NCI-H69 (cell line): ENCODE data around the gene FARP1.
"Not testable (repeated sequence)": the region's sequence is repeated elsewhere in the genome, so short reads cannot be mapped to it uniquely, and the experiment has no call there.

Source experiments
- DNase-seq: peaks from one replicate; lab custom pipeline; 2025; lab: John Stamatoyannopoulos, UW

FARP1 gene

GRCh38 chr13:98401934-98402333 lies 259.0 kb downstream of the FARP1 start:
- no peak for DNase-seq

- DNase-seq, result no peak
These were observed 260.2 kb downstream of the FARP1 start for GRCh38 chr13:98403076-98403475.

GRCh38 chr13:98405107-98405571 lies 262.2 kb downstream of the FARP1 start:
- DNase-seq, result peak; percentile 97

GRCh38 chr13:98405690-98406344 lies 262.9 kb downstream of the FARP1 start:
- DNase-seq, result peak; percentile 97

GRCh38 chr13:98406427-98406826 lies 263.5 kb downstream of the FARP1 start:
- peak; percentile 83 for DNase-seq

- no peak for DNase-seq
These were observed 264.1 kb downstream of the FARP1 start for GRCh38 chr13:98406971-98407370.

GRCh38 chr13:98407575-98407974 lies 264.7 kb downstream of the FARP1 start:
- DNase-seq, result no peak

GRCh38 chr13:98409281-98409680 lies 266.4 kb downstream of the FARP1 start:
- DNase-seq, result no peak

GRCh38 chr13:98410612-98411011 lies 267.7 kb downstream of the FARP1 start:
- DNase-seq, result no peak

GRCh38 chr13:98411013-98411412 lies 268.1 kb downstream of the FARP1 start:
- no peak for DNase-seq

- DNase-seq, result no peak
These were observed 268.8 kb downstream of the FARP1 start for GRCh38 chr13:98411617-98412265.

GRCh38 chr13:98413278-98413677 lies 270.4 kb downstream of the FARP1 start:
- DNase-seq, result not testable (repeated sequence)

- DNase-seq, result no peak
These were observed 270.9 kb downstream of the FARP1 start for GRCh38 chr13:98413796-98414195.

GRCh38 chr13:98415326-98416070 lies 272.6 kb downstream of the FARP1 start:
- DNase-seq, result no peak

GRCh38 chr13:98416408-98416807 lies 273.5 kb downstream of the FARP1 start:
- DNase-seq, result peak; percentile 92

GRCh38 chr13:98419786-98420553 lies 277.1 kb downstream of the FARP1 start:
- DNase-seq, result peak; percentile 89

GRCh38 chr13:98420554-98421175 lies 277.8 kb downstream of the FARP1 start:
- no peak for DNase-seq

GRCh38 chr13:98422046-98422445 lies 279.2 kb downstream of the FARP1 start:
- DNase-seq, result no peak

- peak; percentile 24 for DNase-seq
These were observed 280.5 kb downstream of the FARP1 start for GRCh38 chr13:98423417-98423816.

GRCh38 chr13:98427331-98427995 lies 284.6 kb downstream of the FARP1 start:
- DNase-seq, result no peak
